Thyroid gland (tissue), 4 donors: ENCODE data around the gene LEUTX.

Source experiments
- POLR2A ChIP-seq, 2 donors: fragments of 450-650 bp; IDR thresholded peaks; one replicate each; pipeline ENCODE4 v1.6.1; 2017; ENCODE audit warnings: antibody characterized with exemption in 2 of 2, mild to moderate bottlenecking in 2 of 2, moderate library complexity in 1 of 2
- TF ChIP-seq, protein P1 (sequence below), 6 experiments: fragments of 200-600 bp in 3 of 6; fragments of 450-650 bp in 3 of 6; sonication (generic) in 3 of 6; IDR thresholded peaks; one replicate each; pipeline ENCODE4 v1.5.1; 2016 to 2019; ENCODE audit warnings: antibody characterized with exemption in 6 of 6, mild to moderate bottlenecking in 2 of 6, inconsistent platforms in 1 of 6, moderate library complexity in 1 of 6

DNA sequence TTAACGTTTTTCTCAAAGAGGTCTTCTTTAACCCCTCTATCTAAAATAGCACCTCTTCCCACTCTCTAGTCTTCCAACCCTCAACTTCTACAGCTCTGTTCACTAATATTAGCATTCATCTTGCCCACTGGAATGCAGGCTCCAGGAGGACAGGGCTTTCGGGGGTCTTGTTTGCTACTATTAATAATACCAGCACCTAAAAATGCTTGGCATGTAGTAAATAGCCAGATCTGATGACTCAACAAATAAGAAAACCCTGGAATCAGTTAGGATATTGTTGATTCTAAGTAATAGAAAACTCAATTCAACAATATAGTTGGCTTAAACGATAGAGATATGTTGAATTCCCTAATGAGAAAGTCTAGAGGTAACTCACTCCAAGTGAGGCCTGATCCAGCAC is 41.1 kb downstream of the LEUTX start:
- TF ChIP-seq, protein P1, sequence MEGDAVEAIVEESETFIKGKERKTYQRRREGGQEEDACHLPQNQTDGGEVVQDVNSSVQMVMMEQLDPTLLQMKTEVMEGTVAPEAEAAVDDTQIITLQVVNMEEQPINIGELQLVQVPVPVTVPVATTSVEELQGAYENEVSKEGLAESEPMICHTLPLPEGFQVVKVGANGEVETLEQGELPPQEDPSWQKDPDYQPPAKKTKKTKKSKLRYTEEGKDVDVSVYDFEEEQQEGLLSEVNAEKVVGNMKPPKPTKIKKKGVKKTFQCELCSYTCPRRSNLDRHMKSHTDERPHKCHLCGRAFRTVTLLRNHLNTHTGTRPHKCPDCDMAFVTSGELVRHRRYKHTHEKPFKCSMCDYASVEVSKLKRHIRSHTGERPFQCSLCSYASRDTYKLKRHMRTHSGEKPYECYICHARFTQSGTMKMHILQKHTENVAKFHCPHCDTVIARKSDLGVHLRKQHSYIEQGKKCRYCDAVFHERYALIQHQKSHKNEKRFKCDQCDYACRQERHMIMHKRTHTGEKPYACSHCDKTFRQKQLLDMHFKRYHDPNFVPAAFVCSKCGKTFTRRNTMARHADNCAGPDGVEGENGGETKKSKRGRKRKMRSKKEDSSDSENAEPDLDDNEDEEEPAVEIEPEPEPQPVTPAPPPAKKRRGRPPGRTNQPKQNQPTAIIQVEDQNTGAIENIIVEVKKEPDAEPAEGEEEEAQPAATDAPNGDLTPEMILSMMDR (IDR thresholded peaks at IDR 0.05), result no peak
- TF ChIP-seq POLR2A (IDR thresholded peaks at IDR 0.05), result no peak
